GM12878 (cell line): ENCODE data around the gene TFF2. TPM values are rescaled to one million over a fixed set of nuclear protein-coding genes. Genes with fewer than 3 reads are reported as not detected.

Experiments
- ATAC-seq: fragments of 200-7000 bp; cut with Tn5 transposase; 3 replicates; pipeline ENCODE4 v1.9.1; 2020; ENCODE audit warnings: mild to moderate bottlenecking, moderate library complexity
- BruUV-seq: library from RNA; stranded (reverse); fragments of 400-500 nt; replicated peaks from 2 replicates; lab custom pipeline; 2021; lab: Mats Ljungman, UMichigan
- CTCF ChIA-PET: fragments of 300-600 bp; sonication (Branson Sonifier 250); formaldehyde crosslinking; extraction: SDS; loops from one replicate; lab custom pipeline; 2021; ENCODE audit warnings: inconsistent platforms; lab: Yijun Ruan, JAX
- POLR2A ChIA-PET: fragments of 350-600 bp; formaldehyde crosslinking; extraction: SDS; loops from one replicate; lab custom pipeline; 2021; ENCODE audit warnings: inconsistent platforms; lab: Charles Lee
- RAD21 ChIA-PET: fragments of 300-600 bp; sonication (Branson Sonifier 250); formaldehyde crosslinking; loops from one replicate; lab custom pipeline; 2023; ENCODE audit warnings: antibody characterized with exemption; ENCODE audit not compliant: unreplicated experiment; lab: Charles Lee
- SMC1A ChIA-PET: fragments of 300-600 bp; sonication (Branson Sonifier 250); formaldehyde crosslinking; loops from one replicate; lab custom pipeline; 2023; ENCODE audit not compliant: unreplicated experiment, uncharacterized antibody; lab: Charles Lee
- DNase-seq: peaks from one replicate; pipeline ENCODE4 v3.0.0-alpha.2; 2011; ENCODE audit warnings: low read depth, low spot score
- FAIRE-seq: peaks from 3 replicates; lab custom pipeline; 2011; peaks lifted over from hg19 to GRCh38; lab: Jason Lieb, UNC
- H2AFZ ChIP-seq: 2 replicates; pipeline ENCODE4 v1.6.0; 2011; ENCODE audit warnings: low read depth, low read length, control low read depth; ENCODE audit not compliant: control insufficient read depth
- H3K27ac ChIP-seq: 2 replicates; pipeline ENCODE4 v1.5.1; 2011; ENCODE audit warnings: control low read depth; ENCODE audit not compliant: control insufficient read depth, insufficient read depth
- H3K27me3 ChIP-seq, 2 experiments: replicated peaks in 1 of 2; 2 replicates each; pipeline versions ENCODE4 v1.6.0 to v1.6.1; 2011; ENCODE audit warnings: low read length in 1 of 2; ENCODE audit not compliant: control insufficient read depth in 2 of 2, insufficient read depth in 2 of 2
- H3K36me3 ChIP-seq, 2 experiments: 2 replicates each; pipeline ENCODE4 v1.5.1; 2011; ENCODE audit warnings: low read length in 1 of 2; ENCODE audit not compliant: control insufficient read depth in 2 of 2, insufficient read depth in 2 of 2
- H3K4me1 ChIP-seq: 2 replicates; pipeline ENCODE4 v1.6.1; 2011; ENCODE audit warnings: mild to moderate bottlenecking, low read length, moderate library complexity, mixed read lengths; ENCODE audit not compliant: control insufficient read depth, insufficient read depth
- H3K4me2 ChIP-seq: 2 replicates; pipeline ENCODE4 v1.6.0; 2011; ENCODE audit warnings: control low read depth; ENCODE audit not compliant: control insufficient read depth, insufficient read depth
- H3K4me3 ChIP-seq: fragments of 200-600 bp; sonication (generic); 2 replicates; pipeline ENCODE4 v1.5.1; 2016
- H3K79me2 ChIP-seq: 2 replicates; pipeline ENCODE4 v1.6.0; 2011; ENCODE audit warnings: low read length; ENCODE audit not compliant: control insufficient read depth, insufficient read depth
- H3K9ac ChIP-seq: 2 replicates; pipeline ENCODE4 v1.8.0; 2011; ENCODE audit warnings: low read length, control low read depth, mixed read lengths; ENCODE audit not compliant: control insufficient read depth, insufficient read depth
- H3K9me3 ChIP-seq: replicated peaks from 3 replicates; pipeline ENCODE4 v1.5.1; 2011; ENCODE audit warnings: mild to moderate bottlenecking, low read length; ENCODE audit not compliant: control insufficient read depth, insufficient read depth
- H4K20me1 ChIP-seq: 2 replicates; pipeline ENCODE4 v1.6.0; 2011; ENCODE audit not compliant: control insufficient read depth, insufficient read depth
- ATF2 ChIP-seq: IDR thresholded peaks from 2 replicates; pipeline ENCODE4 v1.6.1; 2012; ENCODE audit warnings: low read length, inconsistent platforms
- BCL11A ChIP-seq: IDR thresholded peaks from 2 replicates; pipeline ENCODE4 v1.6.1; 2011; ENCODE audit warnings: low read depth, low read length
- HDGF ChIP-seq: fragments of 450-650 bp; IDR thresholded peaks from 2 replicates; pipeline ENCODE4 v1.6.1; 2016; ENCODE audit warnings: antibody characterized with exemption
- IRF3 ChIP-seq: fragments of 450-650 bp; IDR thresholded peaks from 2 replicates; pipeline ENCODE4 v1.6.1; 2014; ENCODE audit warnings: mild to moderate bottlenecking
- MEF2B ChIP-seq: fragments of 450-650 bp; IDR thresholded peaks from 2 replicates; pipeline ENCODE4 v1.6.1; 2018; ENCODE audit warnings: mild to moderate bottlenecking, moderate library complexity; ENCODE audit not compliant: partially characterized antibody, poor library complexity, severe bottlenecking
- MYC ChIP-seq: IDR thresholded peaks from 2 replicates; pipeline ENCODE4 v1.6.1; 2011; ENCODE audit warnings: mild to moderate bottlenecking, low read length, moderate library complexity, inconsistent platforms; ENCODE audit not compliant: insufficient read depth, insufficient replicate concordance, insufficient read length, severe bottlenecking
- NFYA ChIP-seq: IDR thresholded peaks from 2 replicates; pipeline ENCODE4 v1.6.1; 2011; ENCODE audit warnings: low read depth, mild to moderate bottlenecking, low read length, improper control_type of control experiment, borderline replicate concordance
- TCF7 ChIP-seq: IDR thresholded peaks from 2 replicates; pipeline ENCODE4 v1.6.1; 2014; ENCODE audit warnings: antibody characterized with exemption, borderline replicate concordance
- ZNF207 ChIP-seq: fragments of 450-650 bp; IDR thresholded peaks from 2 replicates; pipeline ENCODE4 v1.6.1; 2014; ENCODE audit warnings: antibody characterized with exemption, mild to moderate bottlenecking, borderline replicate concordance
- ZNF217 ChIP-seq: fragments of 450-650 bp; IDR thresholded peaks from 2 replicates; pipeline ENCODE4 v1.6.1; 2017; ENCODE audit warnings: antibody characterized with exemption, mild to moderate bottlenecking
- WGBS: methylation state at CpG from one replicate; pipeline ENCODE4 v1.1.6; 2016; ENCODE audit warnings: low lambda C conversion rate; ENCODE audit not compliant: insufficient replicate concordance, insufficient coverage; ENCODE audit errors: missing lambda C conversion rate; 5-methylcytosine and 5-hydroxymethylcytosine counted together
- in situ Hi-C: fragments of 300-500 bp; cut with MboI; formaldehyde crosslinking; loops from 9 replicates; pipeline ENCODE4 v1.14.3; 2018; ENCODE audit warnings: mixed read lengths
- intact Hi-C: fragments of 100-400 bp; cut with micrococcal nuclease; formaldehyde crosslinking; loops from one replicate; pipeline ENCODE4 v1.14.2; 2022; ENCODE audit not compliant: unreplicated experiment
- polyA plus RNA-seq, 11 experiments: library from polyadenylated mRNA; depleted of rRNA in 4 of 11; unstranded in 6 of 11; stranded (reverse) in 5 of 11; fragments of >200 nt; fragmentation: Nextera tagmentation in 4 of 11; fragmentation: Illumina TruSeq in 1 of 11; extraction: Ambion mirVana in 4 of 11; extraction: Trizol in 1 of 11; gene quantifications; 1 replicate in 1 of 11; 2 replicates in 10 of 11; pipeline versions ENCODE4 v1.2.1 to v1.2.3, GENCODE V29; 2011 to 2016; ENCODE audit warnings: inconsistent platforms in 2 of 11, missing spikeins in 2 of 11, low read depth in 1 of 11
- total RNA-seq, 4 experiments: library from RNA; depleted of rRNA in 3 of 4; stranded (reverse); fragments of >200 nt in 3 of 4; fragmentation: Illumina TruSeq in 1 of 4; extraction: Trizol in 1 of 4; gene quantifications; 2 replicates each; pipeline versions ENCODE4 v1.2.1 to v1.2.3, GENCODE V29; 2013 to 2021

TFF2 gene
- total and polyA plus RNA-seq, 10 of the 15 experiments (the other 5 are each of a cell fraction or from before 2014, with no cell fraction given) = 0.56 TPM; not detected in 9

GRCh38 chr21:42302076-42302650 is 48.6 kb downstream of the TFF2 start:
- ChIA-PET CTCF (interaction anchor here (0.9 to 1.7 kb wide), 5 partner anchors 8 to 156 kb away, joined by 3 to 12 read pairs (median 4); no protein-coding TSS in a partner anchor), POLR2A (no interaction called here)
- Histone ChIP-seq H3K4me1 (no peaks in the 10 kb centered on the region), H4K20me1 (no peaks in the 10 kb centered on the region), H3K4me3 (no peak overlapping the region)
- TF ChIP-seq ZNF207 (no peak), MEF2B (no peak), TCF7 (no peak), HDGF (no peak), MYC (no peak), ATF2 (no peak), BCL11A (no peak), IRF3 (no peak), NFYA (no peak), ZNF217 (no peak)
- TF ChIP-seq, all 136 proteins: peak for 0
- Histone ChIP-seq H3K27ac (no peak overlapping the region), H3K9me3 (no peaks in the 10 kb centered on the region), H3K9ac (no peak overlapping the region), H3K36me3 (no peaks in the 10 kb centered on the region), H3K4me2 (no peak overlapping the region), H2AFZ (no peak overlapping the region), H3K27me3 (no peaks in the 10 kb centered on the region; a peak in 1 of 4 replicates), H3K79me2 (no peaks in the 10 kb centered on the region)
- ATAC-seq (no peak), FAIRE-seq (no peak), DNase-seq (no peak)
- ChIA-PET SMC1A (interaction anchor here (0.9 to 2.2 kb wide), 4 partner anchors 9 to 138 kb away, joined by 3 to 6 read pairs (median 4); no protein-coding TSS in a partner anchor), RAD21 (interaction anchor here (1.2 to 1.7 kb wide), 4 partner anchors 17 to 134 kb away, joined by 3 to 4 read pairs (median 4); partner anchors contain the start of gene ABCG1)
- WGBS = 43% methylated on average over 12 of the region's 12 CpGs
- BruUV-seq = no TSS peak
- intact Hi-C loops (no loop called here), in situ Hi-C loops (no loop called here)
